Measurements from ENCODE around the gene ZNF408.
"Not testable (repeated sequence)": the region's sequence is repeated elsewhere in the genome, so short reads cannot be mapped to it uniquely, and the experiment has no call there.

ZNF408 gene

DNA sequence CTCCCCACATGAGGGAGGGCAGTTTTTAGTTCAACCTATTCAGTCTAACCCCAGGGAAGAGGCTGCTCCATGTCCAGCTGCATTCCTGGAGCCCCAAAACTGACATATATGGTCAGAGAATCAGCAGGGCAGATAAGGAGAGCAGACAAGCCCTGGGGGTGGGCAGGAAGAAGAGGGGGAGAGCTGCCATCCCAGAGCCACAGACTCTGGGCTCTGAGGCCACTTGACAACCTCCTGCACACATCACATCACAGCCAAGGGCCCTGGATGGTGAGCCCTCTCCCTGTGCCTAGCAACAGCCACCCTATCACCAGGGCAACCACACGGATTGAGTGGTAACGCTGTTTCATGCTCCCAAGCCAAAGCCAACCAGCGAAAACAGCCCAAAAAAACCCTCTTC lies 3.5 kb upstream of the ZNF408 start:
- DNase-seq: no peak
- Mint-ChIP-seq H3K36me3 (peaks cover 46% of the 10 kb centered on the region), H3K4me1 (peaks cover 49% of the 10 kb centered on the region), H3K9me3 (no peaks in the 10 kb centered on the region), H3K27ac (no peak overlapping the region), H3K4me3 (no peak overlapping the region), H3K27me3 (no peaks in the 10 kb centered on the region)
- CTCF ChIA-PET: no interaction called here

DNA sequence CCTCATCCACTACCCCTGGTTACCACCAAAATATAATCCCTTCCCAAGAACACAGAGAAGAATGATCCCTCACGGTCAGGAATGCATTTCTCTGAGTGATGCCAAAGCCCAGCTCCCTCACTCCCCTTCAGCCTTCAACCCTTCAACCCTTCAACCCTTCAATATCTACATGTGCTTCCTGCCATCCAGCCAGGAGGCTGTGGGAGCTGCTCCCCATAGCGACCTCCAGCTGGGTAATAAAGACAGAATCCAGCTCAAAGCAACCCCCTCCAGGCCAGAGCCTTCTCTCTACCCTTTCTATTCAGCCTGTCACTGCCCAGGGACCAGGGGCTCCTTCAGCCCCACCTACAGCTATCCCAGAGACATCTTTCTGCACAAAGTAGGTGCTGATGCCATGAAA lies 3.1 kb upstream of the ZNF408 start:
- CTCF ChIA-PET: interaction anchor here (0.5 to 1.1 kb wide), 2 partner anchors 29 to 100 kb away, joined by 3 read pairs; no protein-coding TSS in a partner anchor
- peaks cover 53% of the 10 kb centered on the region for H3K4me1 Mint-ChIP-seq
- no peaks in the 10 kb centered on the region for H3K27me3 Mint-ChIP-seq
- H3K27ac Mint-ChIP-seq: no peak overlapping the region
- DNase-seq: no peak
- H3K36me3 Mint-ChIP-seq: peaks cover 48% of the 10 kb centered on the region
- no peaks in the 10 kb centered on the region for H3K9me3 Mint-ChIP-seq
- peak overlapping the region; percentile 19 for H3K4me3 Mint-ChIP-seq

DNA sequence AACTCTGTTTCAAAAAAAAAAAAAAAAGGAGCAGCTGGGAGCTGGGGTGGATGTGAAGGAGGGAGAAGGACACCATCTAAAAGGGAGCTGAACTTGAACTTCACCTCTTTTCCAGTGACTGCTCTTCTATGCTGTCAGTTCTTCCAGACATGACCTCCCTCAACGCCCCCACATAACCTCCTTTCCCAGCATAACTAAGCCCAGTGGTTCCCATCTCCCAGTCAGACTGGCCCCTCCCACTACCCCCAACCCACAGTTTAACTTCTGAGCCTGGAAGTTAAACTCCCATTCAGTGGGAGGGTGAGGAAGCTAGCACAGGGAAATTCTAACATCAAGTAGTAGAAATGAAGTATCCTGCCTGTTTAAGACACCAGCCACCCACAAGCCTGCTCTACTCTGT lies 2.2 kb upstream of the ZNF408 start:
- H3K36me3 Mint-ChIP-seq: peaks cover 53% of the 10 kb centered on the region
- H3K4me1 Mint-ChIP-seq: peaks cover 62% of the 10 kb centered on the region
- H3K27ac Mint-ChIP-seq: peak overlapping the region; percentile 76
- peak overlapping the region; percentile 99 for H3K4me3 Mint-ChIP-seq
- DNase-seq: no peak
- H3K9me3 Mint-ChIP-seq: no peaks in the 10 kb centered on the region
- CTCF ChIA-PET: interaction anchor here (1.0 to 1.1 kb wide), 2 partner anchors 29 to 80 kb away, joined by 3 to 5 read pairs; no protein-coding TSS in a partner anchor
- H3K27me3 Mint-ChIP-seq: no peaks in the 10 kb centered on the region

- H3K27ac Mint-ChIP-seq: peak overlapping the region; percentile 98
These were observed 335 bp downstream of the ZNF408 start for GRCh38 chr11:46701078-46701654.

GRCh38 chr11:46705070-46705688 lies 4.3 kb downstream of the ZNF408 start:
- Mint-ChIP-seq H3K27me3 (no peaks in the 10 kb centered on the region), H3K27ac (no peak overlapping the region), H3K4me3 (no peak overlapping the region), H3K4me1 (peaks cover 32% of the 10 kb centered on the region), H3K36me3 (peaks cover 54% of the 10 kb centered on the region), H3K9me3 (no peaks in the 10 kb centered on the region)
- DNase-seq: no peak
- CTCF ChIA-PET: no interaction called here

More at GRCh38 chr11:46701078-46701654, 335 bp downstream of the ZNF408 start:
- H3K4me1 Mint-ChIP-seq: peaks cover 59% of the 10 kb centered on the region
- H3K9me3 Mint-ChIP-seq: no peaks in the 10 kb centered on the region
- peak; percentile 28 for DNase-seq
- peaks cover 49% of the 10 kb centered on the region for H3K36me3 Mint-ChIP-seq
- CTCF ChIA-PET: interaction anchor here (0.8 to 2.0 kb wide), 3 partner anchors 30 to 450 kb away, joined by 3 to 11 read pairs (median 3); no protein-coding TSS in a partner anchor
- H3K4me3 Mint-ChIP-seq: peak overlapping the region; percentile 99
- no peaks in the 10 kb centered on the region for H3K27me3 Mint-ChIP-seq

GRCh38 chr11:46706886-46707285 lies 6.1 kb downstream of the ZNF408 start:
- DNase-seq: no peak
- peaks cover 41% of the 10 kb centered on the region for H3K36me3 Mint-ChIP-seq
- no peak overlapping the region for H3K27ac Mint-ChIP-seq
- CTCF ChIA-PET: no interaction called here
- H3K4me3 Mint-ChIP-seq: no peak overlapping the region
- peaks cover 18% of the 10 kb centered on the region for H3K4me1 Mint-ChIP-seq
- no peaks in the 10 kb centered on the region for H3K9me3 Mint-ChIP-seq
- H3K27me3 Mint-ChIP-seq: no peaks in the 10 kb centered on the region

GRCh38 chr11:46709351-46709750 lies 8.5 kb downstream of the ZNF408 start:
- peaks cover 27% of the 10 kb centered on the region for H3K36me3 Mint-ChIP-seq
- H3K27ac Mint-ChIP-seq, DNase-seq, CTCF ChIA-PET, H3K4me1 Mint-ChIP-seq, H3K4me3 Mint-ChIP-seq, H3K9me3 Mint-ChIP-seq, H3K27me3 Mint-ChIP-seq: not testable (repeated sequence)

GRCh38 chr11:46710821-46711269 lies 10.0 kb downstream of the ZNF408 start:
- peaks cover 21% of the 10 kb centered on the region for H3K36me3 Mint-ChIP-seq
- H3K4me1 Mint-ChIP-seq: no peaks in the 10 kb centered on the region
- CTCF ChIA-PET: no interaction called here
- H3K9me3 Mint-ChIP-seq: no peaks in the 10 kb centered on the region
- H3K27ac Mint-ChIP-seq: no peak overlapping the region
- no peak overlapping the region for H3K4me3 Mint-ChIP-seq
- no peaks in the 10 kb centered on the region for H3K27me3 Mint-ChIP-seq
- no peak for DNase-seq

- Mint-ChIP-seq H3K4me3 (no peak overlapping the region), H3K36me3 (peaks cover 17% of the 10 kb centered on the region), H3K4me1 (no peaks in the 10 kb centered on the region), H3K27ac (no peak overlapping the region), H3K27me3 (no peaks in the 10 kb centered on the region), H3K9me3 (no peaks in the 10 kb centered on the region)
- DNase-seq: no peak
- CTCF ChIA-PET: no interaction called here
These were observed 10.5 kb downstream of the ZNF408 start for GRCh38 chr11:46711303-46711702.

DNA sequence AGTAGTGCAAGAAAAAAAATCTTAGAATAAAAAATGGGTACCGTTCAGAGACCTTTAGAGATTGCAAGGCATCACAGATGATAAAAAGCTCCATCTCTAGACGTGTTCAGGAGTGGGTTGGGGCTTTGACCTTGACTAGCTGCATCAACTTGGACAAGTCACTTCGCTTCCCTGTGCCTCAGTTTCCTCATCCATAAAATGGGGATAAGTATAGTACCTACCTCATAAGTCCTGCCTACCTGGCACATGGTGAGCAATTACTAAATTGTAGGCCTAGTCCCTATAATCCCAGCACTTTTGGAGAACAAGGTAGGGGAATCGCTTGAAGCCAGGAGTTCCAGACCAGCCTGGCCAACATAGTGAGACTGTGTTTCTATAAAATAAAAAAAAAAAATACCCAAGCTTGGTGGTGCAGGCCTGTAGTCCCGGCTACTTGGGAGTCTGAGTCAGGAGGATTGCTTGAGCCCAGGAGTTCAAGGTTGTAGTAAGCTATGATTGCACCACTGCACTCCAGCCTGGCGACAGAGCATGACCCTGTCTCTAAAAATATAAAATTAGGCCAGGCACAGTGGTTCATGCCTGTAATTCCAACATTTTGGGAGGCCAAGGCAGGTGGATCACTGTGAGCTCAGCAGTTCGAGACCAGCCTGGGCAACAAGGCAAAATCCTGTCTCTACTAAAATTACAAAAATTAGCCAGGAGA lies 12.2 kb downstream of the ZNF408 start:
- DNase-seq: no peak
- CTCF ChIA-PET: no interaction called here
- no peak overlapping the region for H3K27ac Mint-ChIP-seq

DNA sequence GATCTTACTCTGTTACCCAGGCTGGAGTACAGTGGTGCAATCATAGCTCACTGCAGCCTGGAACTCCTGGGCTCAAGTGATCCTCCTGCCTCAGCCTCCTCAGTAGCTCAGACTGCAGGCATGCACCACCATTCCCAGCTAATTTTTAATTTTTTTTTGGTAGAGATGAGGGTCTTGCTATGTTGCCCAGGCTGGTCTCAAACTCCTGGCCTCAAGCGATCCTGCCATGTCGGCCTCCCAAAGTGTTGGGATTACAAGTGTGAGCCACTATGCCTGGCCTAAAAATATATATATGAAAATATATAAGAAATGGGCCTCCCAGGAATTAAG lies 17.0 kb downstream of the ZNF408 start:
- H3K27ac Mint-ChIP-seq, DNase-seq, CTCF ChIA-PET, H3K4me3 Mint-ChIP-seq, H3K36me3 Mint-ChIP-seq, H3K9me3 Mint-ChIP-seq: not testable (repeated sequence)
- Mint-ChIP-seq H3K4me1 (peaks cover 11% of the 10 kb centered on the region), H3K27me3 (peaks cover 14% of the 10 kb centered on the region)

More for the DNA sequence above, 12.2 kb downstream of the ZNF408 start:
- Mint-ChIP-seq H3K27me3 (no peaks in the 10 kb centered on the region), H3K4me3 (no peak overlapping the region), H3K4me1 (peaks cover under 1% of the 10 kb centered on the region), H3K36me3 (peaks cover 2% of the 10 kb centered on the region), H3K9me3 (no peaks in the 10 kb centered on the region)

- CTCF ChIA-PET: no interaction called here
- Mint-ChIP-seq H3K27ac (peak overlapping the region; percentile 52), H3K4me3 (no peak overlapping the region), H3K27me3 (peaks cover 15% of the 10 kb centered on the region), H3K36me3 (no peaks in the 10 kb centered on the region), H3K4me1 (peaks cover 11% of the 10 kb centered on the region), H3K9me3 (no peaks in the 10 kb centered on the region)
- peak; percentile 23 for DNase-seq
These were observed 17.6 kb downstream of the ZNF408 start for GRCh38 chr11:46718155-46719019.

- CTCF ChIA-PET: no interaction called here
- Mint-ChIP-seq H3K4me3 (no peak within 1 kb of the TSS), H3K36me3 (no peaks in the 10 kb centered on the region), H3K27ac (peak within 1 kb of the TSS; percentile 52), H3K4me1 (peaks cover 11% of the 10 kb centered on the region), H3K9me3 (no peaks in the 10 kb centered on the region), H3K27me3 (peaks cover 15% of the 10 kb centered on the region)
- DNase-seq: no peak
These were observed 18.3 kb downstream of the ZNF408 start, which contains the start of gene F2 for GRCh38 chr11:46719048-46719542. TSS of gene F2 (plus strand) at chr11:46719213. CDS start at chr11:46719236, 23 bp downstream.

All from activated naive CD4-positive, alpha-beta T cell treated with anti-CD3 and anti-CD28 coated beads, Interleukin-2, amount 10 ng/mL, durations not matched to agents 7 days and 5 days (primary cell).